Osteoblast (primary cell): ENCODE data around the gene PAPSS1. TPM values are rescaled to one million over a fixed set of nuclear protein-coding genes. Genes with fewer than 3 reads are reported as not detected.
A peak's percentile ranks its signal among the peaks of the same experiment; 100 is the strongest.
"Not testable (repeated sequence)": the region's sequence is repeated elsewhere in the genome, so short reads cannot be mapped to it uniquely, and the experiment has no call there.

Source experiments
- DNase-seq: peaks from one replicate; pipeline ENCODE4 v3.0.0; 2011; ENCODE audit warnings: low spot score, mixed read lengths; ENCODE audit not compliant: insufficient read length; ENCODE audit errors: missing footprints
- H2AFZ ChIP-seq: 2 replicates; pipeline ENCODE4 v1.6.0; 2011; ENCODE audit warnings: mild to moderate bottlenecking, low read length
- H3K27ac ChIP-seq: 2 replicates; pipeline ENCODE4 v1.5.1; 2011; ENCODE audit warnings: mild to moderate bottlenecking, low read depth, low read length, moderate library complexity
- H3K27me3 ChIP-seq: 2 replicates; pipeline ENCODE4 v1.6.0; 2012; ENCODE audit warnings: mild to moderate bottlenecking, control low read depth, inconsistent platforms, low read length, moderate library complexity; ENCODE audit not compliant: insufficient read depth
- H3K36me3 ChIP-seq: 2 replicates; pipeline ENCODE4 v1.5.1; 2011; ENCODE audit warnings: mild to moderate bottlenecking, low read length, control low read depth, moderate library complexity; ENCODE audit not compliant: insufficient read depth
- H3K4me1 ChIP-seq: 2 replicates; pipeline ENCODE4 v1.5.1; 2011; ENCODE audit warnings: mild to moderate bottlenecking, low read length, control low read depth, moderate library complexity; ENCODE audit not compliant: insufficient read depth
- H3K4me2 ChIP-seq: 2 replicates; pipeline ENCODE4 v1.6.0; 2011; ENCODE audit warnings: mild to moderate bottlenecking, low read length; ENCODE audit not compliant: insufficient read depth
- H3K4me3 ChIP-seq: fragments of 200-600 bp; sonication (generic); 3 replicates; pipeline ENCODE4 v1.5.1; 2012; ENCODE audit warnings: mild to moderate bottlenecking, low read length, inconsistent platforms; ENCODE audit not compliant: insufficient read depth
- H3K79me2 ChIP-seq: 2 replicates; pipeline ENCODE4 v1.6.0; 2012; ENCODE audit warnings: mild to moderate bottlenecking, low read length, control low read depth, inconsistent platforms; ENCODE audit not compliant: insufficient read depth
- H3K9me3 ChIP-seq: 2 replicates; pipeline ENCODE4 v1.5.1; 2011; ENCODE audit warnings: low read depth, low read length, control low read depth
- H4K20me1 ChIP-seq: 2 replicates; pipeline ENCODE4 v1.6.0; 2012; ENCODE audit warnings: mild to moderate bottlenecking, low read length, control low read depth; ENCODE audit not compliant: insufficient read depth
- CTCF ChIP-seq: IDR thresholded peaks from 2 replicates; pipeline ENCODE4 v1.5.1; 2011; ENCODE audit warnings: mild to moderate bottlenecking, low read depth, low read length, moderate library complexity; ENCODE audit errors: extremely low read depth
- total RNA-seq: library from RNA; depleted of rRNA; stranded (reverse); fragments of >200 nt; gene quantifications from 2 replicates; pipeline ENCODE4 v1.2.3, GENCODE V29; 2012

PAPSS1 gene
- total RNA-seq, 1 donor = 123 TPM

- no peak overlapping the region for H3K4me2 ChIP-seq
- H3K4me1 ChIP-seq = peaks cover 9% of the 10 kb centered on the region
- no peaks in the 10 kb centered on the region for H3K27me3 ChIP-seq
- H3K9me3 ChIP-seq = peaks cover 3% of the 10 kb centered on the region
- no peak for DNase-seq
- H4K20me1 ChIP-seq = peaks cover 30% of the 10 kb centered on the region
- TF ChIP-seq CTCF = no peak
- peaks cover 83% of the 10 kb centered on the region for H3K79me2 ChIP-seq
- H3K27ac ChIP-seq = no peak overlapping the region
- H3K4me3 ChIP-seq = no peak overlapping the region
- no peaks in the 10 kb centered on the region for H3K36me3 ChIP-seq
- H2AFZ ChIP-seq = no peak overlapping the region
Measured at GRCh38 chr4:107705742-107706556, 14.1 kb downstream of the PAPSS1 start.

- Histone ChIP-seq H3K4me2 (no peak overlapping the region), H3K4me3 (no peak overlapping the region), H3K79me2 (peaks cover 64% of the 10 kb centered on the region), H3K9me3 (peaks cover 3% of the 10 kb centered on the region), H3K36me3 (no peaks in the 10 kb centered on the region), H3K4me1 (peaks cover 14% of the 10 kb centered on the region), H4K20me1 (peaks cover 7% of the 10 kb centered on the region), H3K27ac (no peak overlapping the region), H2AFZ (no peak overlapping the region), H3K27me3 (no peaks in the 10 kb centered on the region)
- no peak for TF ChIP-seq CTCF
- DNase-seq = no peak
Measured at GRCh38 chr4:107701565-107701964, 18.5 kb downstream of the PAPSS1 start.

- Histone ChIP-seq H3K4me2 (peak overlapping the region; percentile 41), H4K20me1 (peaks cover 9% of the 10 kb centered on the region), H3K4me3 (no peak overlapping the region), H3K27ac (peak overlapping the region; percentile 14), H3K36me3 (no peaks in the 10 kb centered on the region), H3K79me2 (peaks cover 51% of the 10 kb centered on the region), H3K27me3 (no peaks in the 10 kb centered on the region), H3K4me1 (peaks cover 14% of the 10 kb centered on the region), H3K9me3 (no peaks in the 10 kb centered on the region), H2AFZ (no peak overlapping the region)
- DNase-seq = no peak
- TF ChIP-seq CTCF = no peak
Measured at GRCh38 chr4:107699466-107700206, 20.4 kb downstream of the PAPSS1 start.

GRCh38 chr4:107696187-107696586 is 23.8 kb downstream of the PAPSS1 start:
- not testable (repeated sequence) for H3K4me2 ChIP-seq, H2AFZ ChIP-seq, H3K4me3 ChIP-seq, H3K9me3 ChIP-seq, H3K27ac ChIP-seq, H3K36me3 ChIP-seq, DNase-seq, H3K27me3 ChIP-seq
- H4K20me1 ChIP-seq = peaks cover 10% of the 10 kb centered on the region
- H3K79me2 ChIP-seq = peaks cover 36% of the 10 kb centered on the region
- peaks cover 14% of the 10 kb centered on the region for H3K4me1 ChIP-seq
